ENCODE measurements around the gene CCDC27. TPM values are rescaled to one million over a fixed set of nuclear protein-coding genes. Genes with fewer than 3 reads are reported as not detected.

The CCDC27 gene
- total RNA-seq, 1 donor from 2014 or later: not detected

DNA sequence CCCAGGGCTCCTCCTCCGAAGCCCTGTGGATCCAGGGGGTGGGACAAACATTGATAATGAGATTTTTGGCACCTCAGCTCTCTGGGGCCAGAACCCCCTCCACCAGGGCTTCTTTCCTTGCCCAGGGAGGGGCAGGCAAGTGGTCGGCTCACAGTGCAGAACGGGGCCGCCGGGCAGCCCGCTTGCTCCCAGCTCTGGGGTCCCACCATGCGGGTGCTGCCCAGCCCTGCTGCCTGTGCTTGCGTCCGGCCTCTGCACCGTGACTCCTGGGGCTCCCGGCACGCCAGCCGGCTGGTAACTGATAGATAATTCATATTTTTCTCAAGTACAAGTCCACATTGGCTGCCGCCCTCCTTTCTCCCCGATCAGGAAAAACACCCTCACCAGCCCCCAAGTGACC is 42.0 kb upstream of the CCDC27 start:
- H3K27ac ChIP-seq (ENCODE audit: low read depth, low read length): no peak overlapping the region
- no peaks in the 10 kb centered on the region for H3K9me3 ChIP-seq (ENCODE audit: control insufficient read depth in 3 of 3, low read length in 3 of 3)
- H3K36me3 ChIP-seq (ENCODE audit: control insufficient read depth in 3 of 3, insufficient read depth in 3 of 3, low read length in 3 of 3): no peaks in the 10 kb centered on the region
- H3K4me3 ChIP-seq (ENCODE audit: low read length in 3 of 3): no peak overlapping the region
- peaks cover 15 to 33% (median 28%) of the 10 kb centered on the region in 3 donors for H3K27me3 ChIP-seq (ENCODE audit: control insufficient read depth in 3 of 3, insufficient read depth in 3 of 3, low read length in 3 of 3)
- H3K9ac ChIP-seq (ENCODE audit: low read depth in 1 of 3, low read length in 3 of 3): no peak overlapping the region
- peaks cover 37 to 49% (median 38%) of the 10 kb centered on the region in 3 donors for H3K4me1 ChIP-seq (ENCODE audit: control insufficient read depth in 3 of 3, insufficient read depth in 3 of 3, low read length in 3 of 3)

DNA sequence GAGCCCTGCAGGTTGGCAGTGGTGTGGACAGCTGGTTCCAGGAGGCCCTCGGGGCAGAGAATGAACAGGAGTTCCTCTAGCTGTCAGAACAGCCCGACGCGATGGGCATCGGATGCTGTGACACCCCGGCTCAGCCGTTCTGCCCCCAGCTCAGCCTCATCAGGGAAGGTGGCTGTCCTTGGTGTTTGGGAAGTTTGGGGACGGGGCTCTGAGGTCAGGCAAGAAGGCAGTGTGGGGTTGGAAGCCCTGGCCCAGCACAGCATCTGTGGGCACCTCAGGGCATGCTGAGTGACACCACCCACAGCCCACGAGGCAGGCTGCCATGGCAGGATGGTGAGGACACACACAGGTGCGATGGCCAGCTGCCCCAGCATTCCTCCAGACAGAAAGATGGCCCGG is 40.9 kb upstream of the CCDC27 start:
- H3K9me3 ChIP-seq (ENCODE audit: control insufficient read depth in 3 of 3, low read length in 3 of 3): no peaks in the 10 kb centered on the region
- no peaks in the 10 kb centered on the region for H3K36me3 ChIP-seq (ENCODE audit: control insufficient read depth in 3 of 3, insufficient read depth in 3 of 3, low read length in 3 of 3)
- no peak overlapping the region for H3K4me3 ChIP-seq (ENCODE audit: low read length in 3 of 3)
- H3K9ac ChIP-seq (ENCODE audit: low read depth in 1 of 3, low read length in 3 of 3): peak overlapping the region in 1 of 3 donors; percentile 16
- H3K27ac ChIP-seq (ENCODE audit: low read depth, low read length): no peak overlapping the region
- H3K4me1 ChIP-seq (ENCODE audit: control insufficient read depth in 3 of 3, insufficient read depth in 3 of 3, low read length in 3 of 3): peaks cover 38 to 60% (median 44%) of the 10 kb centered on the region in 3 donors
- peaks cover 15 to 32% (median 29%) of the 10 kb centered on the region in 3 donors for H3K27me3 ChIP-seq (ENCODE audit: control insufficient read depth in 3 of 3, insufficient read depth in 3 of 3, low read length in 3 of 3)

GRCh38 chr1:3711780-3712451 is 40.3 kb upstream of the CCDC27 start:
- Histone ChIP-seq H3K27ac (ENCODE audit: low read depth, low read length) (no peak overlapping the region), H3K4me3 (ENCODE audit: low read length in 3 of 3) (no peak overlapping the region), H3K9ac (ENCODE audit: low read depth in 1 of 3, low read length in 3 of 3) (peak overlapping the region in 1 of 3 donors; percentile 40), H3K9me3 (ENCODE audit: control insufficient read depth in 3 of 3, low read length in 3 of 3) (no peaks in the 10 kb centered on the region), H3K27me3 (ENCODE audit: control insufficient read depth in 3 of 3, insufficient read depth in 3 of 3, low read length in 3 of 3) (peaks cover 15 to 32% (median 30%) of the 10 kb centered on the region in 3 donors), H3K36me3 (ENCODE audit: control insufficient read depth in 3 of 3, insufficient read depth in 3 of 3, low read length in 3 of 3) (no peaks in the 10 kb centered on the region), H3K4me1 (ENCODE audit: control insufficient read depth in 3 of 3, insufficient read depth in 3 of 3, low read length in 3 of 3) (peaks cover 38 to 62% (median 45%) of the 10 kb centered on the region in 3 donors)

GRCh38 chr1:3712573-3713535 is 39.4 kb upstream of the CCDC27 start:
- H3K27me3 ChIP-seq (ENCODE audit: control insufficient read depth in 3 of 3, insufficient read depth in 3 of 3, low read length in 3 of 3): peaks cover 13 to 27% (median 26%) of the 10 kb centered on the region in 3 donors
- H3K36me3 ChIP-seq (ENCODE audit: control insufficient read depth in 3 of 3, insufficient read depth in 3 of 3, low read length in 3 of 3): no peaks in the 10 kb centered on the region
- no peaks in the 10 kb centered on the region for H3K9me3 ChIP-seq (ENCODE audit: control insufficient read depth in 3 of 3, low read length in 3 of 3)
- H3K27ac ChIP-seq (ENCODE audit: low read depth, low read length): peak overlapping the region; percentile 63
- peak overlapping the region in 1 of 3 donors; percentile 8 for H3K9ac ChIP-seq (ENCODE audit: low read depth in 1 of 3, low read length in 3 of 3)
- no peak overlapping the region for H3K4me3 ChIP-seq (ENCODE audit: low read length in 3 of 3)
- H3K4me1 ChIP-seq (ENCODE audit: control insufficient read depth in 3 of 3, insufficient read depth in 3 of 3, low read length in 3 of 3): peaks cover 38 to 62% (median 45%) of the 10 kb centered on the region in 3 donors

- Histone ChIP-seq H3K4me3 (ENCODE audit: low read length in 3 of 3) (no peak overlapping the region), H3K36me3 (ENCODE audit: control insufficient read depth in 3 of 3, insufficient read depth in 3 of 3, low read length in 3 of 3) (no peaks in the 10 kb centered on the region), H3K9ac (ENCODE audit: low read depth in 1 of 3, low read length in 3 of 3) (peak overlapping the region in 2 of 3 donors; percentile 21 to 75), H3K27ac (ENCODE audit: low read depth, low read length) (peak overlapping the region; percentile 63), H3K4me1 (ENCODE audit: control insufficient read depth in 3 of 3, insufficient read depth in 3 of 3, low read length in 3 of 3) (peaks cover 38 to 62% (median 45%) of the 10 kb centered on the region in 3 donors), H3K9me3 (ENCODE audit: control insufficient read depth in 3 of 3, low read length in 3 of 3) (no peaks in the 10 kb centered on the region), H3K27me3 (ENCODE audit: control insufficient read depth in 3 of 3, insufficient read depth in 3 of 3, low read length in 3 of 3) (peaks cover 5 to 21% (median 20%) of the 10 kb centered on the region in 3 donors)
Observed at GRCh38 chr1:3713840-3714239, 38.4 kb upstream of the CCDC27 start.

- Histone ChIP-seq H3K27me3 (ENCODE audit: control insufficient read depth in 3 of 3, insufficient read depth in 3 of 3, low read length in 3 of 3) (peaks cover 5 to 19% (median 18%) of the 10 kb centered on the region in 3 donors), H3K36me3 (ENCODE audit: control insufficient read depth in 3 of 3, insufficient read depth in 3 of 3, low read length in 3 of 3) (no peaks in the 10 kb centered on the region), H3K9me3 (ENCODE audit: control insufficient read depth in 3 of 3, low read length in 3 of 3) (no peaks in the 10 kb centered on the region), H3K4me1 (ENCODE audit: control insufficient read depth in 3 of 3, insufficient read depth in 3 of 3, low read length in 3 of 3) (peaks cover 38 to 62% (median 45%) of the 10 kb centered on the region in 3 donors), H3K9ac (ENCODE audit: low read depth in 1 of 3, low read length in 3 of 3) (peak overlapping the region in 2 of 3 donors; percentile 65 to 75), H3K27ac (ENCODE audit: low read depth, low read length) (peak overlapping the region; percentile 63), H3K4me3 (ENCODE audit: low read length in 3 of 3) (peak overlapping the region in 1 of 3 donors; percentile 35)
Observed at GRCh38 chr1:3714284-3714741, 37.9 kb upstream of the CCDC27 start.

GRCh38 chr1:3714814-3715213 is 37.4 kb upstream of the CCDC27 start:
- Histone ChIP-seq H3K4me1 (ENCODE audit: control insufficient read depth in 3 of 3, insufficient read depth in 3 of 3, low read length in 3 of 3) (peaks cover 38 to 62% (median 48%) of the 10 kb centered on the region in 3 donors), H3K36me3 (ENCODE audit: control insufficient read depth in 3 of 3, insufficient read depth in 3 of 3, low read length in 3 of 3) (no peaks in the 10 kb centered on the region), H3K4me3 (ENCODE audit: low read length in 3 of 3) (peak overlapping the region in 2 of 3 donors; percentile 22 to 35), H3K27ac (ENCODE audit: low read depth, low read length) (peak overlapping the region; percentile 63), H3K9ac (ENCODE audit: low read depth in 1 of 3, low read length in 3 of 3) (peak overlapping the region in 2 of 3 donors; percentile 65 to 75), H3K9me3 (ENCODE audit: control insufficient read depth in 3 of 3, low read length in 3 of 3) (no peaks in the 10 kb centered on the region), H3K27me3 (ENCODE audit: control insufficient read depth in 3 of 3, insufficient read depth in 3 of 3, low read length in 3 of 3) (peaks cover under 1 to 16% (median 15%) of the 10 kb centered on the region in 3 donors)

DNA sequence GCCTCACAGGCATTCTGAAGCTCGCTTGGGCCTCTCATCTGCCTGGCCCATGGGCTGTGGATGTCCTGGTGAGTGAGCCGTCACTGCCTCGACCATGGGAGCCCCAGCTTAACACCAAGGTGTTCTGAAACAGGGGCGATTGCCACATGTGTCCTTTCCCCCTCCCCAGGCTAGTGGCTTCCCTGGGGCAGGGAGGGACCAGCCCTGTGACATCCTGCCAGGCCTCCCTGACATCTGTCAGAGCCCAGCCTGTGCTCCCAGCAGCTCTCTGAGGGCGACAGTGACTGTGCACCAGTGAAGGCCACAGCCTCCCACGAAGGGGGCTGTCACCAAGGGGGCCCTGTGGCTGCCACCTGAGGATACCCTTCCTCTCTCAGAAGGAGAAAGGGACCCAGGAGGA is 35.9 kb upstream of the CCDC27 start:
- Histone ChIP-seq H3K4me1 (ENCODE audit: control insufficient read depth in 3 of 3, insufficient read depth in 3 of 3, low read length in 3 of 3) (peaks cover 34 to 51% (median 42%) of the 10 kb centered on the region in 3 donors), H3K9ac (ENCODE audit: low read depth in 1 of 3, low read length in 3 of 3) (no peak overlapping the region), H3K27ac (ENCODE audit: low read depth, low read length) (no peak overlapping the region), H3K4me3 (ENCODE audit: low read length in 3 of 3) (no peak overlapping the region), H3K9me3 (ENCODE audit: control insufficient read depth in 3 of 3, low read length in 3 of 3) (no peaks in the 10 kb centered on the region), H3K36me3 (ENCODE audit: control insufficient read depth in 3 of 3, insufficient read depth in 3 of 3, low read length in 3 of 3) (no peaks in the 10 kb centered on the region), H3K27me3 (ENCODE audit: control insufficient read depth in 3 of 3, insufficient read depth in 3 of 3, low read length in 3 of 3) (peaks cover 0 to 16% (median 11%) of the 10 kb centered on the region in 3 donors)

GRCh38 chr1:3717041-3717714 is 35.1 kb upstream of the CCDC27 start:
- Histone ChIP-seq H3K27ac (ENCODE audit: low read depth, low read length) (no peak overlapping the region), H3K36me3 (ENCODE audit: control insufficient read depth in 3 of 3, insufficient read depth in 3 of 3, low read length in 3 of 3) (no peaks in the 10 kb centered on the region), H3K9ac (ENCODE audit: low read depth in 1 of 3, low read length in 3 of 3) (no peak overlapping the region), H3K4me3 (ENCODE audit: low read length in 3 of 3) (no peak overlapping the region), H3K27me3 (ENCODE audit: control insufficient read depth in 3 of 3, insufficient read depth in 3 of 3, low read length in 3 of 3) (peaks cover 0 to 16% (median 11%) of the 10 kb centered on the region in 3 donors), H3K4me1 (ENCODE audit: control insufficient read depth in 3 of 3, insufficient read depth in 3 of 3, low read length in 3 of 3) (peaks cover 26 to 43% (median 34%) of the 10 kb centered on the region in 3 donors), H3K9me3 (ENCODE audit: control insufficient read depth in 3 of 3, low read length in 3 of 3) (no peaks in the 10 kb centered on the region)

Data from skeletal muscle tissue (tissue), 4 donors.